Left forelimb (tissue), 1 donor: ENCODE measurements around the gene P2RY2.
A peak's percentile ranks its signal among the peaks of the same experiment; 100 is the strongest.

ENCODE experiments used
- DNase-seq: peaks from one replicate; pipeline ENCODE4 v3.0.0-alpha.2; 2018; ENCODE audit warnings: low spot score

Gene P2RY2

DNA sequence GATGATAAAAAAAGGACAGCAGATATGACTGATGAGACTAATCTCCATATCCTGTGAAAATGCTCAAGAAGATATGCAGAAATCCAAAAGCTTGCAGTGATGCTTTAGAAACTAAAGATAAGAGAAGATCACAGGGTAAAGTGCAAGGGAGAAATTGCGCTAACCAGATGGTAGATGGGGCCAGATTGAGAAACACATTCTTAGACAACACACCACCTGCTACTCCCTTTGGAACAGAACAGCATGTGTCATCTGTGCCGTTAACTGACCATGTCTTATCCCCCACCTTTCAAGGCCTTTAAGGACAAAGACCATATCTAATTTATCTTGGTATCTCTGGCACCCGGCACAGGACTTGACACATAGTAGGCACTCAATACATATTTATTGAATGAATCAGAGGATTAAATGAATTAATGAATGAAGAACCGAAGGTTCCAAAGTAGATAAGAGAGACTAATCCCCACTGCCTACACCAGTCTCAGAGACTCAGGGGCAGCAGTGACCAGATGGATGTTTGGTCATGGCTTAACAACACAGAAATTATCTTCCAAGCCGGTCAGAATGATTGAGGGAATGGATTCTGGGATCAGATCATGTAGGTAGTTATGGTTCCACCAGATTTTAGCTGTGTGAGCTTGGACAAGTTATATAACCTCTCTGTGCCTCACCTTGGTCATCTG, 12.3 kb upstream of the P2RY2 start:
- DNase-seq = no peak

DNA sequence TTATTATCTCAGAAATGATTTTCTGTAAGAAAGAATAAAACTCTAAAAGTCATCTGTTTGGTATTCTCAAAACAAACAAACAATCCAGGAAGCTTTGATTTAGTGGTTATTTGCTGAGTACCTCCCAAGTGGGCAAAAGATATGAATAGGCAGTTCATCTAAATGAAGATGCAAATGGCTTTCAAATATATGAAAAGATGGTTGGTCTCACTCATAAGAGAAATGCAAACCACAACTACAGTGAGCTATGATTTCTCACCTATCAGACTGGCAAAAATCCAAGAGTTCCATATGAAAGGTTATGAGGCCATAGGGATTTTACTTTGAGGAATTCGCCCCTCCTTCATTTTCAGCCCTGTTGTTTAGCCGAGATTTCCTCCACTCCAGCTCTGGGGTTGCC, 11.3 kb upstream of the P2RY2 start:
- DNase-seq = no peak

DNA sequence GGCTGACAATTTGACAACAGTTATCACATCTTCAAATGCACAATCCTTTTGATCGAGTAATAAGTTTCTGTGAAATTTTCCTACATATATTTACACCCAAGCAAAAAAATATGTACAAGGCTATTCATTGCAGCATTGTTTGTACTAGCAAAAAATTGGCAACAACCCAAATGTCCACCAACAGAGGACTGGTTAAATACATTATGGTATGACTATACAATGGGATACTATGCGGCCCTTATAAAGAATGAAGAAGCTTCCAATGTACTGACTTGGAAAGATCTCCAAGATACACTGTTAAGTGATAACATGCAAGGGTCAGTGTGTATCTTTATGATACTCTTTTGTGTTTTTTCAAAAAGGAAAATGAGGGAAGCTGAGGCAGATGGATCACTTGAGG, 8.2 kb upstream of the P2RY2 start:
- no peak for DNase-seq

DNA sequence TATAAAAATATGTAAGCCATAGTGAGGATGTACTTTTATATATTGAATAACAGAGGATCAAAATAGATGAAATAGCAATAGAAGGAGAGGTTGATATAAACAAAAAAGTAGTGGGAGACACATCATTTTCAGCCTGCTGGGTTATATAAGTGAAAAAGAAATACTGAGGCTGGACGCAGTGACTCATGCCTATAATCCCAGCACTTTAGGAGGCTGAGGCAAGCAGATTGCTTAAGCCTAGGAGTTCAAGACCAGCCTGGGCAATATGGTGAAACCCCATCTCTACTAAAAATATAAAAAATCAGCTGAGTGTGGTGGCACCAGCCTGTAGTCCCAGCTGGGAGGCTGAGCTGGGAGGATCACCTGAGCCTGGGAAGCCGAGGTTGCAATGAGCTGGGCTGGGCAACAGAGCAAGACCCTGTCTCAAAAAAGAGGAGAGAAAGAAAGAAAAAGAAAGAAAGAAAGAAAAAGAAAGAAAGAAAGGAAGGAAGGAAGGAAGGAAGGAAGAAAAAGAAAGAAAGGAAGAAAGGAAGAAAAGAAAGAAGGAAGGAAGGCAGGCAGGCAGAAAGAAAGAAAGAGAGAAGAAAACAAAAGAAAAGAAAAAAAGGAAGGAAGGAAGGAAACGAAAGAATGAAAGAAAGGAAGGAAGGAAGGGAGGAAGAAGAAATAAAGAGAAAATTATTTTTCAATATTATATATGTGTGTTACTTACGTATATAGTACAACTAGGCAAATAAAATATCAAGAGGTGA, 7.0 kb upstream of the P2RY2 start:
- no peak for DNase-seq

DNA sequence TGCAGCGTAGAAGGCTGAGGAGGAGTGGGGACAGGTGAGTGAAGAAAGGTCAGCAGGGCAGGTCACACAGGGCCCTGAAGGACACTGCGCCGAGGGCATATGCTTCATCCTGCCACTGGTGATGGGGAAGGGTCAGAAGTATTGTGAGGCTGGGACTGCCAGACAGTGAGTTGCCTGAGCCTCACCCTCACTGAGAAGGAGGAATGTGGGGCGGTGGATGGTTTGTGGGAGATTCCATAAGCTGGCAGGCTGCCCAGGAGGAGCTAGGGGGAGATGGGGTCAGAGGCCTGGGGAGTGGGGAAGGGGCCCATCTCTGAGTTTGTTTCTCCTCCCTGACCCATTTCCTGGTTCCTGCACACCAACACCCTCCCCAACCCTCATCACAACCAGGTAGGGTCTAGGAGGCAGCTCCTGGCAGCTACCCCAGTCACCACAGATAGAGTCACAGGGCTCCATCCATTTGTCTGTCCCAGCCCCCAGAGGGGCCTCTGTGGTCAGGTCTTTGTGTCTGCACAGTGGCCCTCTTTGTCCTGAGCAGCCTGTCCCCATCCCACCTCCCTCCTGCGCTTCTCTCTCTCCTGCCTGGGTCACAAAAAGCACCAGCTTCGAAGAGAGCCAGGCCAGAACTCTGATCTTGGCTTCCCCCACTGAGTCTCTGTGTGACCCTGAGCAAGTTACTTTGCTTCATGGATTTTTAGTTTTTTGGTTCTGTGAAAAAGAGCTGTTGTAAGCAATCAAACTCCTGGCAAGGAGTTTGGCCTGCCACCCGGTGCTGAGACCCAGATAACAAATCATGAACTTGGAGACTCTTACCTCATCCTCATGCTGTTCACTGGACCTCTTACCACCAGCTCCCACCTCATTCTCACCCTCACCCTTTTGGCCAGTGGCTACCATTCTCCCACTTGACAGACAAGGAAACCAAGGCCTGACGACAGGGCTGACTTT, 4.6 kb upstream of the P2RY2 start:
- DNase-seq = peak; percentile 50

DNA sequence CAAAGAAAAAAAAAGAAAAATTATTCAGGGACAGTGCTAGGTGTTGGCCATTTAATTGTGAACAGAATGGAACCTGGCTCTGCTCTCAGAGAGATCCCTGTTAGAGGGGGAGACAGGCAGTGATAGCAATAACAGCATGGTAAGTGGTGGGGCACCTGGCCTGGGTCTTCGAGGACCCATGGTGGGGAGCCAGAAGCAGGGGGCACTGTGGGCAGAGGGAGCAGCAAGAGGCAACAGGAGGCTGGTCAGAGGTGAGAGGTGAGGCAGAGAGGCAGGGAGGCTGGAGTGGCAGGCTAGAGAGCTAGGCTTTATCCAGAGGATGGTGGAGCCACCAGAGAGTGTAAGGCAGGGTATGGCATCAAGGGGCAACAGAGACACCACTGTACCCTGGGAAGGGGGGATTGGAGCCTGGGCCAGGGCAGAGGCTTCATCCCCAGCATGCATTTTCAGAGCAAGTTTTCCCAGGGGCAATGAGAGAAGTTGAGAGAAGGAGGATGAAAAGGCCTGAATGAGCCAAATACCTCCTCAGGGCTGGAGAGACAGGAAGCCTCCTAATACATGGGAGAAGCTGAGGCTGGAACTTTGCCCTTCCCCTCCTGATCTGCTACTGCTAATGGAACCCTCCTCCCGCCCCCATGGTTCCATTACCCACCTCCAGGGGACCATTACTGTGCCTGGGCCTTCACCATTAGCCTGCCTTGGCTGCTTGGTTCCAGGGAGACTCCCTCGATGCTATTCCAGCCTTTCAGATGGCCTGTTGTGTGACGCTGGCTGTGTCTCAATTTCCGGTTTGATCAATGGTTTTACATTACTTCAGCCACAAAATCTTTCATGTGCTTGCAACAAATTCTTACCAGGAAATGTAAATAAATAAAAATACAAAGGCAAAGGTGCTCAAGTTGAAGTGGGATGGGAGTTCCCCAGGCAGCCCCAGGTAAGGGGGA, 2.6 kb upstream of the P2RY2 start:
- DNase-seq = no peak

DNA sequence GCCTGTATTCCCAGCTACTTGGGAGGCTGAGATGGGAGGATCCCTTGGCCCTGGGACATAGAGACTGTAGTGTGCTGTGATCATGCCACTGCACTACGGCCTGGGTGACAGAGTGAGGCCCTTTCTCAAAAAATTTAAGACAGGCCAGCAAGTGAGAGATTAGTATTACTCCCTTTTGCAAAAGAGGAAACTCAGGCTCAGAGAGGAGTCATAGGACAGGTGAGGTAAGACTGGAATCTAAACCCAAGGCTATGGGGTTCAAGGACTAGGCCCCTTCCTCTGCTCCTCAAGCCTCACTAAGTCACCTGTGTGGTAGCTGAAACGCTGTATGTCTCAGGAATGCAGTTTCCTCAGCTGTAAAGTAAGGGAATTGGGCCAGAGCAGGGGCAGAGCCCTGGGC, 1.6 kb upstream of the P2RY2 start:
- DNase-seq = no peak

DNA sequence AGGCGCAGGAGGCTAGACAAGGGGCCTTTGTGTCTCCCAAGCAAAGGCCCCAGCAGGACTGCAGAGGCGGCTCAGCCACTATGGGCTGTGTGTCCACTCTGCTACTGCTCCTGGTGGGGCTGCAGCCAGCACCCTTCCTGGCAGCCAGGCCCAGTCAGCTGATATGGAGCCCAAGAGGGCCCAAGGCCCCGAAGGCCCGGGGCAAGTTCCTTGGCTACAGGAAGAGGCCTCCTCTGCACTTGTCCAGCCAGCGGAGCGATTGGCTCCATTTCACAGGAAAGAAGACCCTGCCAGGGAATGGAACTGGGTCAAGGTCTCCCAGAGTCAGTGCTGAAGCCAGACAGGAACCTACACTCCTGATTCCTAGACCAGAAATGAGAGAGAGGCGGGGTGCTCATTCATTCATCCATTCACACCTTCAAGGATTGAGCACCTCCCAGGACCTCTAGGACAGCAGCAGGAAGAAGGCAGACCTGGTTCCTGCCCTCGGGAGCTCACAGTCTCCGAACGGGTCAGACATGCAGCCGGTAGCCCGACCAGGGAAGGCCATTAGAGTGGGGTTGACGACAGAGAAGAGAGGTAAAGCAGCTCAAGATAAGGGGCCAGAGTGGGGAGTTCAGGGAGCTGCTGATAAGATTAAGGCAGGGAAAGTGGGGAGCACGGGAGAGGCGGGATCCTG, 811 bp upstream of the P2RY2 start:
- DNase-seq = no peak

DNA sequence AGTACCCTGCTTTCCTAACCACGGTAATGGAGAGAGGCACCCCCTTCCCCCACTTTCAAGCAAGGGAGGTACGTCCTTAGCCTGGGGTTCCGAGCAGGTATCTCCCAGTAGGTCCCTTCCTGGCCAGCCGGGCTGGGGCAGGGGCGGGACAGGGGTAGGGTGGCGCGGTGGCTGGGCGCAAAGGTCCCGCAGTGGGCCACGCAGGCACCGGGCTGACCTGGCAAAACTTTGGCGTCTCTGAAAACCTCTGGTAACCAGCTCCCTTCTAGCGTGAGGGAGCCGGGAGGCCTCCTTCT, 323 bp upstream of the P2RY2 start:
- DNase-seq = no peak

DNA sequence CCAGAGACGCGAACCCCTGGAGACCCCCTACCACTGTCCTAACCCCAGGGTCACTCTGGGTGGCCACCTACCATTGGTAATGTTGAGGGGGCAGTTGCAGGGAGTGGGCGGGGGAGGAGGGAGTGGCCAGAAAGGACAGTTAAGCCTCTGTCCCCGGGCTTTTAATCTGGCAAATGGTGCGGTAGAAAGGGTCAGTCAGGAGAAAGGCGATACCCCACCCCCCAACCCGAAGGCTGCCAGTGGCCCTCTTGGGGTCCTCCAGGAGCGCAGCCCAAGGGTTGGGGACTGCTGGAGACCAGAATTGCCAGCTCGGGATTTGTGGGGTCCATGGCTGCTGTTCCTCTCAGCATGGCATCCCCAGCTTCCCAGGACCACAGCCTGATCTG, 742 bp downstream of the P2RY2 start:
- no peak for DNase-seq

DNA sequence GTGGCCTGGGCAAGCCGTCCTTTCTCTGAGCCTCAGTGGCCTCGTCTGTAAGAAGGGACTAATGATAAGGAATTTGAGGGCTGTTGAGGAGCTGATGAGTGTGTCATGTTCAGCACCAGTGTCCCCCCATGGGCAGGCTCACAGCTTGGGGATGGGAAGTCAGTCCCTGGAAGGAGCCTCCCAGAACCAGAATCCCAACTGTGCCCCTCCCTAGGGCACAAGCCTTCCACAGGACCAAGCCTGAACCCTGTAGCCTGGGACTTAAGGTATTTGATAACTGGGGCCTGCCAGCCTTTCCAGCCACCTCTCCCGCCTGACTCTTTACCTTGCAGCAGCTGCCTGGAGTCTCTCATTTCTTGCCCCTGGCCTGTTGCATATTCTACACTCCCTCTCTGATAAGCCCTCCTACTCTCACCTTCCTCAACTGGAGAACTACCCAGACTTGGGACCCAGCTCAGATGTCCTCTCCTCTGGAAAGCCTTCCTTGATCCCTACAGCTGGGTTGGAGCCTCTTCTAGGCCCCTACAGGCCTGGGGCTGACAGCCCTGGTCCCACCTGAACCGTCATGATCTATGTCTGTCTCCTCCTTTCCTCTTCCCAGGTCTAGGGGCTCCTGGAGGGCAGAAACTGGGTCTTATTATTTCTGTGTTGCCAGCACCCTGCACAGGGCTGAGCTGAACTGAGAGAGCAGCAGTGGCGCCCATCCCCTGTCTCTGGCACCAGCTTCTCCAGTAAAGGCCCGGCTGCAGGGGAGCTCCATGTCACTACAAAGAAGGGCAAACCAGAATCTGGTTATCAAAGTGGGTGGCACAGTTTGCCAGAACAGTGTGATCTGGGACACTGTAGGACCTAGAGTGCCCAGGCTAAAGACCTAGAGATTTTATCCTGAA, 1.6 kb downstream of the P2RY2 start:
- no peak for DNase-seq

DNA sequence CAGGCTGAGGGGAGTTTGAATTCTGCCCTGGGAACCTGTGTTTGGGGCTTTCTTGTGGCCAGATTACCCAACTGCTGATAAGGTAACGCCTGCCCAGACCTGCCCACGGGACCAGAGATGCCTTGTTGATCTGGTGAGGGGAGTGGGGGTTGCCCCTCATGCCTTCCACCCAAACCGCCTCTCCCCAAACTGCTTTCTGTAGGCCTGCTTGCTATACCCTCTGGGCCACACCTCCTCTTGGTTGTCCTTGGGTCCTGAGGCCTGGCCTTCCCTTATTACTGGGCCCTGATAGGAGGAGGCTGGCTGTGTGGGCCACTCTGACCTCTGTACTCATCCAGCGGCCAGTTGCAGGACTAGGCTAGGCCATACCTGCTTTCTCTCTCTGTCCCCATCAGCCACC, 3.4 kb downstream of the P2RY2 start:
- no peak for DNase-seq

DNA sequence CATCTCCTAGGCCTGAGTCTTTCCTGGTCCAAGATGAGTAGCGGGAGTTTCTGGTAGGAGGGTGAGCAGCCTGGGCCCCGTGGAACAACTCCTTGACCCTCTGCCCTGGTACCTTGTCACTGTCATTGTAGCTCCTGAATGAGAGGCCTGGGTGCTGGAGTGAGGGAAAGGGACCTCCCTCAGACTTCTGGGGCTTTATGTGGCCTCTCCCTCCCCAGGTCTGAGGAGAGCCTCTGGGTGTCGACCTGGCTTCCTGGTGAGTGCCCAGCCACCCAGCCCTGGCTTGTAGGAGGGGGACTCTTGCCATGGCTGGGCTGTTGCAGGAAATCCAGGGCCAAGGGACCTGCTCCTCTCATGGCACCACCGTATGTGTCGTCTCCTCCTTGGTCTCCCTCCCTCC, 3.9 kb downstream of the P2RY2 start:
- DNase-seq = peak; percentile 38

DNA sequence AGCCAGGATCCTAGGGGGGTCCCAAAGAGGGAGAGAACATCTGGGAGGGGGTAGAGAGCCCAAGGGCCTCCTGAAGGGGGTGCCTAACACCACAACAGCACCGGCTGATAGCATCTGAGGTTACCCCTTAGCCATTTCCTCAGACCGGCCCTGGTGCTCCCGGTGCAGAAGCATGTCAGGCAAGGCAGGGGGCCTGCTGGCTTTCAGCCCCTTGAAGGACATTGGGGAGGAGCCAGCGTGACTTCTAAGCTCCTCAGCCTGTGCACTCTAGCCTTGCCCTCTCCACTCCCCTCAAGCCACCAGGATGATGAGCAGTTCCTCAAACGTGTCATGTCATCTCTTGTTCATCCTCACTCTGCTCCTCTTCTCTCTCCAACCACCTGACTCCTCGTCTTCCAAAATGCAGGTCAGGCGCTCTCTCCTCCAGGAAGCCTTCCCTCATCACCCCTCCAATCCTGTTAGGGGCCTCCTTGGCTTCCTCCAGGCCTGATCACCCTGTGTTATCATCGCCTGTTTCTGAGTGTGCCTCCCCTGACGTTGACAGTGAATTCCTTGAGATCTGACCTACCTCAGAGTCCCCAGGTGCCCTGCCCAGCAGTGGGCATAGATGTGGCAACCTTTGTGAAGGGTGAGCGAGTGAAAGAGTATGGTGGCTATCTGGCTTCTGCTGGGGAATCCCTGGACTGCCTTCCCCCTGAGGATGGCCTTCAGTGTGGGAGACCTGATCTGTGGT, 6.1 kb downstream of the P2RY2 start:
- peak; percentile 49 for DNase-seq

DNA sequence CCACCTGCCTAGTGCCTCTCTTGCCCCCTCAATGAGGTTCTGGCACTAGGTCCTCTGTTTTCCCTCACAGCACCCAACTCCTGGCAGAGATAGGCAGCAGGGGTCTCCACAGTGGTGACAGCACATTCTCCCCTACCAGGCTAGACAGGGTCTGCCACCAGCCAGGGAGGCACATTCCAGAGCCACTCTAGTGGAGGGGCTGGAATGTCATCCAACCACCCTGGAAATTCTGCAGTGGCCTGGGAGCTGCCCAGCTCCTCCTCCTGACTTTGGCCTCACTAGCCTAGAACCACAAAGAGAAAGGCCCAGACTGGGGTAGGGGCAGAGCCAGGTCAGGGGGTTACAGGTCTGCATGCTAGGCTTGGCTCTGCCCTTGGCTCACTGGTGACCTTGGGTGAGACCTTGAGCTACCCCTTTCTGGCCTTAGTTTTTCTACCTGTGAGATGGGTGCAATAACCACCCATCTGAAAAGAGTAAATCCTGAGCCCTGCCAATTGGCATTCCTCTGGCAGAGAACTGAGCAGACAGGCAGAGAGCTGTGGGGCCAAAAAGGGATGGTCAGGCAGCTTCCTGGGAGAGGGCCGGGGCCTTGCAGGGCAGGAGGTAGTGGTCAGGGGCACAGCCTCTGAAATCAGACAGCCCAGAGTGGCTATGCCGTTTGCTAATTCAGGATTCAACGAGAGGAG, 7.1 kb downstream of the P2RY2 start:
- DNase-seq = peak; percentile 48

DNA sequence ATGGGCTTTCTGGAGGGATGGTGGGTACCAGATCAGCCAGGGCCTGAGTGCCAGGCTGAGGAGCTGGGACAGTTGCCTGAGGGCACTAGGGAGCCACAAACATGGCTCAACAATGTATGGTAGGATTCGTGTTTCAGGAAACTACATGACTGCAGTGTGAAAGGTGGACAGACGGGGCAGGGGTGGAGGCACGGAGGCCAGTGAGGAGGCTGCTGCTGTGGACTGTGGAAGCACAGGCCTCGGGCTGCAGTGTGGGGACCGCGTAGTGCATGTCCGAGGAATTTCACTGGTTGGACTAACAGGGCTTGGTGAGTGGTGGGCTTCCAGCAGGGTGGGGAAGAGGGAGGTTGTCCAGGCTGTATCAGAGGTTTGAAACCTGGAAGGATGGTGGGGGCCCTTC, 7.8 kb downstream of the P2RY2 start:
- peak; percentile 38 for DNase-seq

DNA sequence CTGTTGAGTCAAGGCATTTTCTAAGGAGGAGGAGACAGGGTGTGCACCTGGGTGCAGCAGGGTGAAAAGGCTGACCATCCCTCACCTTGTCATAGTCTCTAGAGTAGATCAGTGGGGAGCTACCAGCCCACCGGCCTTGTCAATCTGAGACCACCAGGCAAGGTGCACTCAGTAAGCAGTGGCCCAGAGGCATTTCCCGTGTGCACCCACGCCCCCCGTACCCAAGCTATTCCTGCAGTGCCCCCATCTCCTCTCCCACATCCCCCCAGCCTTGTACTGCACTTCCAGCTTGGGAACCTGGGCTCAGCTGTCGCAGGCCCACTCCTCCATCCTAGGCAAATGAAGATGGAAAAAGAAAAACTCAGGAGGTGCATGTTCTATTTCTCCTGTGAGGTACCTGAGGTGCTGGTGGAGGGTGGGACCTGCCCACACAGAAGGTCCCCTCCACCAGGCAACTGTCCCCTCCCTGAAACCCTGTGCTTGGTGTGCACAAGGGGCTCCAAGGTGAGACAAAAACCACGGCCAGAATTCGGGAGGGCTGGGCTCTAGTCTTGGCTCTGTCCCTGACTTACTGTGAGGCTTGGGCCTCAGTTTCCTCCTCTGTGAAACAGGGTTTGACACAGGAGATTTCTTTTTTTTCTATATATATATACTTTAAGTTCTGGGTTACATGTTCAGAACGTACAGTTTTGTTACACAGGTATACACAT, 8.4 kb downstream of the P2RY2 start:
- DNase-seq = peak; percentile 49

DNA sequence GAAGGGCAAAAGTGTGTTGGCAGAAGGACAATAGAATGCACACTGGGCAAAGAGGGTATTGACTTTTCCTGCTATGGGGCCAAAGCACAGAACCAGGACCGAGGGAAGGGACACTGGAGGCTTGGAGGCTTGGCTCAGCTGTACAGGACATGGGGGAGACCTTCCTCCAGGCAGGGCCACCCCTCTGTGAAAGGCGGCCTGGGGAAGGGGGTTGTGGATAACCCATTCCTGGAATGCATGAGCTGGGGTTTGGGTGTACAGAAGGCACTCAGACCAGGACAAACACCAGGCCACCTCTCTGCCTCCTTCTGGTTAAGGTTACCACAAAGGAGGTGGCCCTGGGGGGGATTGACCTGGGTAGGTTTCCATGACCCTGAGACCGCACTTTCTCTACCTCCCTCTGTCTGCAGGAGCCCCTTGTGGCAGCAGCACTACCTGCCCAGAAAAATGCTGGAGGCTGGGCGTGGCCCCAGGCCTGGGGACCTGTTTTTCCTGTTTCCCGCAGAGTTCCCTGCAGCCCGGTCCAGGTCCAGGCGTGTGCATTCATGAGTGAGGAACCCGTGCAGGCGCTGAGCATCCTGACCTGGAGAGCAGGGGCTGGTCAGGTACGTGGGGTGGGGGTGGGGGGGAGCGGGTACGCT, 9.6 kb downstream of the P2RY2 start:
- no peak for DNase-seq
